LNCAP (cell line): ENCODE measurements around the gene CA5A.

ENCODE experiments used
- CTCF ChIP-seq: fragments of 450-650 bp; IDR thresholded peaks from 2 replicates; pipeline ENCODE4 v1.5.1; 2017; ENCODE audit warnings: mild to moderate bottlenecking

The CA5A gene

GRCh38 chr16:87974178-87974577, 37.8 kb upstream of the CA5A start:
- no peak for TF ChIP-seq CTCF

GRCh38 chr16:87973717-87974116, 37.4 kb upstream of the CA5A start:
- no peak for TF ChIP-seq CTCF

- no peak for TF ChIP-seq CTCF
Measured at GRCh38 chr16:87971933-87972332, 35.6 kb upstream of the CA5A start.

- no peak for TF ChIP-seq CTCF
Measured at GRCh38 chr16:87970186-87970585, 33.9 kb upstream of the CA5A start.

- no peak for TF ChIP-seq CTCF
Measured at GRCh38 chr16:87968541-87968940, 32.2 kb upstream of the CA5A start.

GRCh38 chr16:87966685-87967185, 30.4 kb upstream of the CA5A start:
- no peak for TF ChIP-seq CTCF

GRCh38 chr16:87966064-87966645, 29.8 kb upstream of the CA5A start:
- no peak for TF ChIP-seq CTCF

- no peak for TF ChIP-seq CTCF
Measured at GRCh38 chr16:87965417-87965816, 29.1 kb upstream of the CA5A start.
